ENCODE results near the gene MS4A8.

The MS4A8 gene

GRCh38 chr11:60761436-60762190, 62.2 kb downstream of the MS4A8 start:
- no peak for TF ChIP-seq CTCF (IDR thresholded peaks at IDR 0.05; ENCODE audit: insufficient read depth, low read length, poor library complexity, severe bottlenecking)
- no peak for DNase-seq (ENCODE audit: extremely low read depth, insufficient read length)
- no peak overlapping the region for H3K4me3 ChIP-seq (replicated peaks; ENCODE audit: low read depth, low read length)
- H3K27me3 ChIP-seq (replicated peaks; ENCODE audit: control insufficient read depth, insufficient read depth, low read length): no peaks in the 10 kb centered on the region
- H3K36me3 ChIP-seq (ENCODE audit: control insufficient read depth, insufficient read depth, low read length): no peaks in the 10 kb centered on the region

GRCh38 chr11:60762851-60763691, 63.7 kb downstream of the MS4A8 start:
- Histone ChIP-seq H3K27me3 (replicated peaks; ENCODE audit: control insufficient read depth, insufficient read depth, low read length) (no peaks in the 10 kb centered on the region), H3K36me3 (ENCODE audit: control insufficient read depth, insufficient read depth, low read length) (no peaks in the 10 kb centered on the region), H3K4me3 (replicated peaks; ENCODE audit: low read depth, low read length) (peak overlapping the region; percentile 10)
- peak; percentile 79 for DNase-seq (ENCODE audit: extremely low read depth, insufficient read length)
- peak; percentile 59 for TF ChIP-seq CTCF (IDR thresholded peaks at IDR 0.05; ENCODE audit: insufficient read depth, low read length, poor library complexity, severe bottlenecking)

- H3K36me3 ChIP-seq (ENCODE audit: control insufficient read depth, insufficient read depth, low read length): no peaks in the 10 kb centered on the region
- no peaks in the 10 kb centered on the region for H3K27me3 ChIP-seq (replicated peaks; ENCODE audit: control insufficient read depth, insufficient read depth, low read length)
- DNase-seq (ENCODE audit: extremely low read depth, insufficient read length): peak; percentile 55
- TF ChIP-seq CTCF (IDR thresholded peaks at IDR 0.05; ENCODE audit: insufficient read depth, low read length, poor library complexity, severe bottlenecking): peak; percentile 3
- peak overlapping the region; percentile 10 for H3K4me3 ChIP-seq (replicated peaks; ENCODE audit: low read depth, low read length)
Observed at GRCh38 chr11:60763692-60764369, 64.4 kb downstream of the MS4A8 start.

- peak; percentile 56 for DNase-seq (ENCODE audit: extremely low read depth, insufficient read length)
Observed at GRCh38 chr11:60764879-60765278, 65.5 kb downstream of the MS4A8 start.

GRCh38 chr11:60765355-60765754, 65.9 kb downstream of the MS4A8 start:
- Histone ChIP-seq H3K36me3 (ENCODE audit: control insufficient read depth, insufficient read depth, low read length) (no peaks in the 10 kb centered on the region), H3K27me3 (replicated peaks; ENCODE audit: control insufficient read depth, insufficient read depth, low read length) (no peaks in the 10 kb centered on the region)
- peak; percentile 43 for DNase-seq (ENCODE audit: extremely low read depth, insufficient read length)

More at GRCh38 chr11:60764879-60765278, 65.5 kb downstream of the MS4A8 start:
- H3K4me3 ChIP-seq (replicated peaks; ENCODE audit: low read depth, low read length): no peak overlapping the region
- no peak for TF ChIP-seq CTCF (IDR thresholded peaks at IDR 0.05; ENCODE audit: insufficient read depth, low read length, poor library complexity, severe bottlenecking)
- H3K27me3 ChIP-seq (replicated peaks; ENCODE audit: control insufficient read depth, insufficient read depth, low read length): no peaks in the 10 kb centered on the region
- no peaks in the 10 kb centered on the region for H3K36me3 ChIP-seq (ENCODE audit: control insufficient read depth, insufficient read depth, low read length)

More at GRCh38 chr11:60765355-60765754, 65.9 kb downstream of the MS4A8 start:
- TF ChIP-seq CTCF (IDR thresholded peaks at IDR 0.05; ENCODE audit: insufficient read depth, low read length, poor library complexity, severe bottlenecking): no peak
- H3K4me3 ChIP-seq (replicated peaks; ENCODE audit: low read depth, low read length): no peak overlapping the region

All from GM06990 (cell line).